GM21717 (cell line): ENCODE results near the gene LRMDA.

Source experiments
- ATAC-seq: cut with Tn5 transposase; IDR thresholded peaks from one replicate; pipeline ENCODE4 v1.9.1; 2021; ENCODE audit warnings: mild to moderate bottlenecking, moderate library complexity; ENCODE audit not compliant: unreplicated experiment

The LRMDA gene

GRCh38 chr10:75443362-75443761 lies 11.9 kb downstream of the LRMDA start:
- ATAC-seq, result no peak

- ATAC-seq, result no peak
These were observed 13.5 kb downstream of the LRMDA start for GRCh38 chr10:75444781-75445386.

- no peak for ATAC-seq
These were observed 15.1 kb downstream of the LRMDA start for GRCh38 chr10:75446508-75446907.

- no peak for ATAC-seq
These were observed 16.7 kb downstream of the LRMDA start for GRCh38 chr10:75448166-75448565.

GRCh38 chr10:75449382-75450074 lies 18.1 kb downstream of the LRMDA start:
- no peak for ATAC-seq

- ATAC-seq, result no peak
These were observed 18.6 kb downstream of the LRMDA start for GRCh38 chr10:75450075-75450445.

- ATAC-seq, result no peak
These were observed 19.5 kb downstream of the LRMDA start for GRCh38 chr10:75450644-75451640.

- ATAC-seq, result no peak
These were observed 20.4 kb downstream of the LRMDA start for GRCh38 chr10:75451831-75452230.

GRCh38 chr10:75452997-75453396 lies 21.6 kb downstream of the LRMDA start:
- no peak for ATAC-seq

- ATAC-seq, result no peak
These were observed 24.7 kb downstream of the LRMDA start for GRCh38 chr10:75456122-75456521.

- no peak for ATAC-seq
These were observed 28.6 kb downstream of the LRMDA start for GRCh38 chr10:75460059-75460458.

- ATAC-seq, result no peak
These were observed 30.5 kb downstream of the LRMDA start for GRCh38 chr10:75461672-75462649.

GRCh38 chr10:75462865-75463264 lies 31.4 kb downstream of the LRMDA start:
- ATAC-seq, result no peak

GRCh38 chr10:75464478-75465449 lies 33.3 kb downstream of the LRMDA start:
- no peak for ATAC-seq

- no peak for ATAC-seq
These were observed 34.0 kb downstream of the LRMDA start for GRCh38 chr10:75465450-75465827.

GRCh38 chr10:75466001-75466400 lies 34.6 kb downstream of the LRMDA start:
- no peak for ATAC-seq

- no peak for ATAC-seq
These were observed 35.5 kb downstream of the LRMDA start for GRCh38 chr10:75466886-75467285.

- no peak for ATAC-seq
These were observed 37.2 kb downstream of the LRMDA start for GRCh38 chr10:75468612-75469005.

GRCh38 chr10:75469006-75469616 lies 37.7 kb downstream of the LRMDA start:
- no peak for ATAC-seq
